Measurements from ENCODE around the gene PPM1H.
A peak's percentile ranks its signal among the peaks of the same experiment; 100 is the strongest.
"Not testable (repeated sequence)": the region's sequence is repeated elsewhere in the genome, so short reads cannot be mapped to it uniquely, and the experiment has no call there.

Gene PPM1H

GRCh38 chr12:62763861-62764645, 170.9 kb downstream of the PPM1H start:
- DNase-seq: peak; percentile 46

DNA sequence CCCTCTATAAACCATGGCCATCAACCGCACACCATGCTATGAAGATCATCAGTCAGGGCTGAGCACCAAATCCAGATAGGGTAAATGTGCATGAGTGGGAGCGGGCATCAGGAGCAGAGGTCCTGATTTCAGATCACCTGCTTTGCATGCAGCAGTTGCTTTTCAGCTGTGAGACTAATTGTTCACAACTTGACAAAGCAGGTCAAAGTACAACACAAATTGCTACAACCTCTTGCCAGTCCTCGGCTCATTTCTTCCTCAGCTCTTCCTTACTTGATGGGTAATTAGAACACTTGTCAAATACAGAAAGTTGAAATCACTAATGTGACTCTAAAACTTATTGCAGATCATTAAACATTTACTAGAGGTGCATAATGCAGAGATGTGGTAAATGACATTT, 171.6 kb downstream of the PPM1H start:
- DNase-seq: no peak

DNA sequence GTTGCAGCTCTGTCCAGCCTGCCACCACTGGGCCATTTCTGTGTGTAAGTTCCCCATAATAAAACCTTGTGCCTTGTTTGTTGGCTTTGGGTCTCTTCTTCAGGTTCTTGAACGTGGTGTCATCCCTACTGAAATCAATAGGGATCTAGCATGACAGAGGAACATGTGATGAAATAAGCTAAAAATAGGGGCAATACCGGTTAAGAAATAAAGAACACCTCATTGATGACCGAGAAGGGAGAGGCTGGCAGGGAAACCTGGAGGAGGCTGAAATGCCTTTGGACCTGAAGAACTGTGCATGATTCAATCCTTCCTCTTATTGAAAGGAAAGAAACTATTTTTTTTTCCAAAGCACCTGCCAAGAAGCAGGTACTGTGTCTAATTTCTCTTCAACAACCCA, 172.3 kb downstream of the PPM1H start:
- no peak for DNase-seq

DNA sequence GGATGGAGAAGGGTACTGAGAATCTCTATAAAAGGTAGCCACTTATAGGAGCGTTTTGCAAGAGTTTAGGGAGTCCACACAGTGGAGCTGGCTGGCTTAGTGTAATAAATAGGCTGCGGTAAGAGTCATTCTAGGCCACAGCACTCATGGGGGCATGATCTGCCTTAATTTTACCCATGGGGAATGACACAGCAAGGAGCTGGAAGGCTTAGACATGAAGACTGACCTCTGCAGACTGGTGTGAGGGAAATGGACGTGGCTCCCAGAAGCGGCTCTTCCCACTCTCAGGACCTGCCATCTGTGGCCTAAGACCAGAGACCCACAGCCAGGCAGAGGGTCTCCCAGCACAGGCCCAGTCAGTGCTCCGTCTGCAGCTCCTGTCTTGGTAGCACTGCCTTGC, 173.3 kb downstream of the PPM1H start:
- DNase-seq: peak; percentile 72

DNA sequence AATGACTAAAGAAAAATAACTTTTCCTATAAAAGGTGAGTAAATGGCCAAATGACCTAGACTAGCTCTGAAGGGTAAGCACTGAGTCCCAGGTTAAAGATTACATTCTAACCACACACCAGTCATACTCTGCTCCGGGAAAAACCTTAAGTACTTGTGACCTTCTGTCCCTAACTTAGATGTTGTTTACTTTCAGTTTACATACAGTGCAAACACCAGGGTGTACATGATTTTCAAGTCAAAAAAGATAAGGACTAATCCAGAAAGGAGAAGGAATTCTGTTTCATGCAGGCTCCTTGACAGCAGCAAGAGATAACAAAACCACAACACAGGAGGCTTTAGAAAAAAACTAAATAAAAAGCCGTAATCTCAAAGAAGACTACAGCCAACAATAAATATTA, 174.2 kb downstream of the PPM1H start:
- DNase-seq: no peak

GRCh38 chr12:62760341-62760740, 174.6 kb downstream of the PPM1H start:
- not testable (repeated sequence) for DNase-seq

- peak; percentile 84 for DNase-seq
Measured at GRCh38 chr12:62758216-62758615, 176.7 kb downstream of the PPM1H start.

- DNase-seq: no peak
Measured at GRCh38 chr12:62757048-62757447, 177.9 kb downstream of the PPM1H start.

DNA sequence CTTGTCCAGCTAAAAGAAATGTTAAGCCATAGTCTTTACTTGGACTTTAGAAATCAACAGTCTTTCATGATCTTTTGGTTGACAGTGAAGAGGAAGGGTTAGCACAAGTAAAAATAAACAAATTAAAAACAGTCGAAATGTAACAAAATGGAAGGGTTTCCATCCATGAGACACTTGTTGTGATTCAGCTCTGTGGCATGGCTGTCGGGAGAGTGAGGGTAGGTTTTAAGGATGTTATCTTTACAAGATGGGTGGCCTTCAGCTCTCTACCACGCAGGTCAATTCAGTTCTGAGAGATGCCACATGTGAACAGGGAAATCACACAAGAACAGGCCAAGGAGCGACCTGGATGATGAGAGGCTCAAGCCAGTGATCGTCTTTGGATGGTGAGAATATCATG, 180.2 kb downstream of the PPM1H start:
- no peak for DNase-seq

DNA sequence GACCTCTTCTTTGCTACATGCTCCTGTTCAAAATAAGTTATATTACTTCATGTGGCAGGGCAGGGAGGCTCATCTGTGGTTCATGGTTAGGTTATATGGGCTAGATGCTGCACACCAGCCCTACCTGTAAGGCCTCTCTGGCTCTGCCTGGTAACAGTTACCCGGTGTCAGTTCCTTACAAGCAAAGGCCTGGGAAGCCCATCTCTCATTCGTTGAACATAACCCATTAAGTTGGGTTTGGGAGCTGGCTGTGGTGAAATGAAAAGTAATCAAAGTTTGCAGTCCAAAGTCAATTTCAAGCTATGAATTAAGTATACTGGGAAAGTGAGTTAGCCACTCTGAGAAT, 183.2 kb downstream of the PPM1H start:
- no peak for DNase-seq

- no peak for DNase-seq
Measured at GRCh38 chr12:62750941-62751809, 183.8 kb downstream of the PPM1H start.

DNA sequence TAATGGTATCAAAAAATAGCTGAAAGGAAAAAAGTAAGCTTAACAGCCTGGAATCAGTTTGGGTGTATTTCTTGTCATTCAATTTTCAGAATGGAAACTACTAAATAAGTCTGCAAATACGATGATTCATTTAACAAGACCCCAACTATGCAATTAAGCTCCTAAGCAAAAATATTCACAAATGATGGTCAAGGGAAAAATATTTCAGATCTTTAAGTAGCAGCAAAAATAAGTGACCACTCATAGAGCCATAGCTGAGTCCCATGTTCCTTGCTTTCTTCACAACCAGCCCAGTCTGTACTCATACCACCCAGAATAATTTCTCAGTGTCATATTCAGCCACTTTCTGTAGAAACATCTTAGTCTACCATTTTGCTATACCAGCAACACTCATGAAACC, 185.4 kb downstream of the PPM1H start:
- no peak for DNase-seq

DNA sequence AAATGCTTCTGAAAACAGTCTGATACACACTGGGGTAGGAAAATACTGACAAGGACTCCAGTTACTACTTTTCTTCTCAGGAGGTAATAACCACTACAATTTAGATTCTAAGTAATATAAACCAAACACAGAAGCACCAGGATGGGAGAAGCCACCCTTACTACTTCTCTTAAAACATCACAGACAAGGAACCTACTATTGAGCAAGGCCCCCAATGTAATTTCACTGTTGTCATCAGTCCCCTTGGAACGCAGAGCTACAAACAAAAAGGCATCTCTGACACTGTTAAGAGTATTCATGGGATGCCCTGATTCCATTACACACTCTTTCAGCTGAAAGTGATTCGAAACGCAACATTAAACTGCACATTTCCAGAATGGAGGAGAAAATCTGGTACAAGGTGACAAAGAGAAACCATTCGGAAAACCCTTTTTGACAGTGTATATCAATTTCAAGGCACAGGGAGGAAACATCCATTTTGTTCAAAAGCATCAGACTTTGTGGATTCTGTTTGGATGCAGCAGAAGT, 185.9 kb downstream of the PPM1H start:
- DNase-seq: no peak

- no peak for DNase-seq
Measured at GRCh38 chr12:62744551-62744950, 190.4 kb downstream of the PPM1H start.

DNA sequence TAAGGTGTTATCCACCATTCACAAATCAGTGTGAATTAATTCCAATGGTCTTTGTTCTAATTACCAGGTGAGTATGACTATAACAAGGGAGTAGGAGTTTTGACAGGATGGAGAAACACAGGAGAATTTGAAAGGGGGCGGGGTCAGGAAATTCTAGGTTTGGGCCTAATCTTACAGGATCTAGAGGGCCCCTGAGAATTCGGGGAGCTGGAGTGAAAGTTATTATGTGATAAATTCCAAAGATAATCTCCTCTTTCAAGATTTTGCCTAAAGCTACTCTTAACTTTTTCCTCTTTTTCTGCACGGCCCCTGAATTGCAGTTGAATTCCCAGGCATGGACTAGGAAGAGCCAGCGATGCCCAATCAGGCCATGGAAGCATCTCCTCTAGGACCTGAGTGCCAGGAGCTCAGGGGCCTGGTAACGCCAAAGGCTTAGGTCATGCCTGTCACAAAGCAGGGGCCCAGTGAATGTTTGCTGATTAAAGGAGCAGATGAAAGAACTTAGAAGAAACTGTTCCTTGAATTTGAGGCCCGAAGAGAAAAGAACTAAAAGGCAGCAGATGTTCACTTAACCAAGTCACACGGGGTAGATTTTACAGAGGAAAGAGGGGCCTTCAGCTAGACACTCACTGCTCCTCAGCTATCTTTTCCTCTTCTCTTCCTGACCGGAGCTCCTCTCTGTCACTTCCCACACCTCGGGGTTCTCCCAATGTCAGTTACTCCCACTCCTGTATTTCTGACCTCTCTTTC, 195.5 kb downstream of the PPM1H start:
- no peak for DNase-seq

DNA sequence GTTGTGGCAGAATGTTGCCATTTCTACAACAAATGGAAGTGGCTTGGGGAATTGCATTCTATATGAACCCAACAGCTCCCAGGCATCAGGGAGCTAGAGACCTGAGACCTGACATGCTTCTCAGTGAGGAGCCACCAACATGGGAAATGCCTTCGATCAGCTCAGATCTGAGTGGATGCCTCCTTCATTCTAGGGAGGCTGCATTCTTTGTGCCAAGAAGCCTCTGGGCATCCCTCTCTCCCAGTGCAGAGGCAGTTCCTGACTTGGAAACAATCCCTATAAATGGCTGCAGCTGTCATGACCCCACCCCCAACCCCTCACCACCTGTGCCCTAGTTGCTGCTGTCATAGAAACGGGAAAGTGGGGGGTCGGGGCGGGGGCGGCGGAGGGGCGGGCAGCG, 196.3 kb downstream of the PPM1H start:
- DNase-seq: no peak

- peak; percentile 40 for DNase-seq
Measured at GRCh38 chr12:62738105-62738504, 196.8 kb downstream of the PPM1H start.

GRCh38 chr12:62737615-62738014, 197.3 kb downstream of the PPM1H start:
- no peak for DNase-seq

DNA sequence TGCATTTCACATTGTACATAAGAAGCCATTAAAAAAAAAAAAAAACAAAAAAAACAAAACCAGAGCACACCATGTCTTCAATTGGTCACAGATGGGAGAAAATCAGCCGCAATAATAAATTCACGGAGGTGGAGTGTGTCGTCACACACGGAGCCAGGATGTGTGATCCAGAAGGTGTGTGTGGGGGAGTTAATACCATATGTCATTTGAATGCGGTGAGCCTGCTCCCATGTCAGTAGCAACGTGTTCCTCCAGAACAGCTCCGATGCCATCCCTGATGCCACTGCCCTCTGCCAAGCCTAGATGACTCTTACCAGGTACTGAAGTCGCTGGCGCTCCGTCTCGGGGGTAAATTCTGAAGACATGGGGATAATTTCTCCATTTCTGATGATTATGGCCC, 197.8 kb downstream of the PPM1H start:
- no peak for DNase-seq

DNA sequence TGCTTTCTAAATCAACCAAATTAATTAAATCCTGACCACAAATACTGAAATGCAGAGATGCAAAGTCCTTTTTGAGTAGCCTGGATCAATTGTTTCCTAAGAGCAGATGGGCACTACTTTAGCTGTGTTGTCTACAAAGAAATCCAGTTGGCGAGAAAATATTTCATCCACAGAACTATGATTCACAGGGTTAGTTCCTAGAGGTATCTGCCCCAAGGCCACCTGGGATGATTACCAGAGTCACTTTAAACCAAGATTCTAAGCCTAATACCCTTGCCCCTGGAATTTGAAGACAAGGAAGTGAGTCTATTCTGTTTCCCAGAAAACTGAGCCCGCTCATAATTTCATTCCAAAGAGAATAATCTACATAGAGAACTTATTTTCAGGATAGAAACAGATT, 198.4 kb downstream of the PPM1H start:
- DNase-seq: no peak

DNA sequence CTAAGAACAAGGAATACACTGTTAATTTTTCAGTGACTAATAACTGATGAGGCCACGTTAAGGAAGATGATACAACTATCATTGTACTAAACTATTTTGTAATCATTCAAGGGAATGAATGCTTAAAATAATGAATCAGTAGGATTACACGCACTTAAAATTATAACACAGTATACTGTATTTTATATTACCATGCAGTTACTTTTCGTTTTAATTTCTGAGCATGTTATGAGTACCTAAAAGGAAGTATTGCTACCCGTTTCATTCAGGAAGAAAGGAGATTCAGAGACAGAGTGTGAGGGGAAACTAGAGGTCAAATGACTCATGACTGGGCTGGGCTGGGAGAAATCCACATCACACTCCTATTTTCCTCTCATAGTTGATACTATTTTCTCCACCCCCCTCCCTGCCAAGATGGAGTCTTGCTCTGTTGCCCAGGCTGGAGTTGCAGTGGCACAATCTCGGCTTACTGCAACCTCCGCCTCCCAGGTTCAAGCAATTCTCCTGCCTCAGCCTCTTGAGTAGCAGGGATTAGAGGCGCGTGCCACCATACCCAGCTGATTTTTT, 202.0 kb downstream of the PPM1H start:
- DNase-seq: peak; percentile 81

DNA sequence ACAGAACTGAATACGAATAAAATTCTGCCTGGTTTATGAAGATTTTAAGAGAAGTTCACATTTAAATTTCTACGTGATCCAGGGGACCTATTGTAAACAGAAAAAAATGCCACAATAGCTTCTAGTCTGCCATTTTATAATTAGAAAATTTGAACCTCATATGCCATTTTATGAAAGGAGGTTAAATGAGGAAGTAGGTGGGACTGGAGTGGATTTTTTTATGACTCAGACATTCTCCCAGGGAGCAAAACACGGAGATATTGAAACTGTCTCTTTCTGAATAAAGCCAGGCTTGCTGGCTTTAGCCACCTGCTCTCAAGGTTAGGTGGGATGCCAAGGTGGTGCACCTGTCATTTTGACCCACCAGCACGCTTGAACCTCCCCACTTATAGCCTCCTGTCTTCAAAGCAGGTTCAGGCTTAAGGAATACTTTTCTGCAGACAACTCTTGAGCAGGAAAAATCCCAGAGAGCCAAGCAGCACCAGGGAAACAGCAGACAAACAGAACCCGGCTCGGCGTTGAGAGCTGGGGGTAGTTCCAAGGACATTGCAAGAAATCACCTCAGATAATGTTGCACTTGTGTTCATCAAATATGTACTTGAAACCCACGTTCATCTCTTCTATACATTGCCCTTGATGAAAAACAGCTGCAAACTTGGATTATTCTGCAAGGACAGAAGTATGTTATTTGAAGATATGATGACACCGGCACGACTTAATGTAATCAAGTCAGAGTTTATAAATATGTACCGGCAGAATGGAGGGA, 203.7 kb downstream of the PPM1H start:
- peak; percentile 77 for DNase-seq

All from fibroblast of skin of right quadriceps (primary cell).